Neural cell (in vitro differentiated cells): ENCODE data around the gene CAPN9. TPM values are rescaled to one million over a fixed set of nuclear protein-coding genes. Genes with fewer than 3 reads are reported as not detected.

Source experiments
- H2AFZ ChIP-seq: fragments of 200-600, 300-800 bp; sonication (generic), shearing (Covaris generic); 2 replicates; pipeline ENCODE4 v1.6.0; 2014; ENCODE audit warnings: low read depth, mild to moderate bottlenecking, antibody characterized with exemption, low read length, moderate library complexity
- H3F3A ChIP-seq: fragments of 200-600 bp; shearing (Covaris generic); 2 replicates; pipeline ENCODE4 v1.6.1; 2016; ENCODE audit warnings: mild to moderate bottlenecking, moderate library complexity, mixed read lengths, antibody characterized with exemption, low read length; ENCODE audit not compliant: insufficient read depth, poor library complexity, severe bottlenecking
- H3K27ac ChIP-seq: fragments of 200-600, 300-800 bp; sonication (generic), shearing (Covaris generic); 2 replicates; pipeline ENCODE4 v1.5.1; 2014; ENCODE audit warnings: mild to moderate bottlenecking, low read length, moderate library complexity
- H3K27me3 ChIP-seq: fragments of 300-800, 200-600 bp; sonication (generic), shearing (Covaris generic); 2 replicates; pipeline ENCODE4 v1.6.0; 2014; ENCODE audit warnings: mild to moderate bottlenecking, low read depth, low read length, moderate library complexity; ENCODE audit not compliant: insufficient read depth
- H3K36me3 ChIP-seq: fragments of 300-800, 200-600 bp; sonication (generic), shearing (Covaris generic); 2 replicates; pipeline ENCODE4 v1.5.1; 2014; ENCODE audit warnings: mild to moderate bottlenecking, antibody characterized with exemption, low read length, moderate library complexity; ENCODE audit not compliant: insufficient read depth
- H3K4me2 ChIP-seq: fragments of 300-800, 200-600 bp; sonication (generic), shearing (Covaris generic); 2 replicates; pipeline ENCODE4 v1.6.0; 2014; ENCODE audit warnings: mild to moderate bottlenecking, low read length
- H3K4me3 ChIP-seq: fragments of 300-800, 200-600 bp; sonication (generic), shearing (Covaris generic); 2 replicates; pipeline ENCODE4 v1.5.1; 2014; ENCODE audit warnings: mild to moderate bottlenecking, low read length, moderate library complexity
- H3K79me2 ChIP-seq: fragments of 200-600 bp; shearing (Covaris generic); replicated peaks from 2 replicates; pipeline ENCODE4 v1.6.0; 2014; ENCODE audit warnings: mild to moderate bottlenecking, low read length, moderate library complexity; ENCODE audit not compliant: insufficient read depth
- H3K9ac ChIP-seq: fragments of 300-800, 200-600 bp; sonication (generic), shearing (Covaris generic); 2 replicates; pipeline ENCODE4 v1.6.1; 2016; ENCODE audit warnings: mild to moderate bottlenecking, low read length, mixed read lengths
- H3K9me2 ChIP-seq: fragments of 200-600 bp; shearing (Covaris generic); 2 replicates; pipeline ENCODE4 v1.6.1; 2016; ENCODE audit warnings: mild to moderate bottlenecking, low read length, mixed read lengths; ENCODE audit not compliant: insufficient read depth
- H3K9me3 ChIP-seq: fragments of 200-600, 300-800 bp; sonication (generic), shearing (Covaris generic); 2 replicates; pipeline ENCODE4 v1.6.1; 2016; ENCODE audit warnings: mild to moderate bottlenecking, mixed run types, low read length, moderate library complexity, mixed read lengths
- H4K20me1 ChIP-seq: fragments of 200-600 bp; shearing (Covaris generic); 2 replicates; pipeline ENCODE4 v1.6.1; 2016; ENCODE audit warnings: mild to moderate bottlenecking, mixed run types; ENCODE audit not compliant: insufficient read depth
- CTCF ChIP-seq: fragments of 450-650 bp; IDR thresholded peaks from 2 replicates; pipeline ENCODE4 v1.5.1; 2014; ENCODE audit warnings: antibody characterized with exemption, mild to moderate bottlenecking, moderate library complexity; ENCODE audit not compliant: poor library complexity, severe bottlenecking
- EP300 ChIP-seq: fragments of 450-650 bp; conservative IDR thresholded peaks from 2 replicates; pipeline ENCODE4 v1.6.1; 2014; ENCODE audit warnings: antibody characterized with exemption, mild to moderate bottlenecking, moderate library complexity; ENCODE audit not compliant: poor library complexity, severe bottlenecking
- EZH2 ChIP-seq: fragments of 200-600, 300-800 bp; shearing (Covaris generic), sonication (generic); IDR thresholded peaks from 2 replicates; pipeline ENCODE4 v1.6.1; 2014; ENCODE audit warnings: antibody characterized with exemption, low read length, borderline replicate concordance, mild to moderate bottlenecking; ENCODE audit not compliant: insufficient read depth, poor library complexity, severe bottlenecking
- MXI1 ChIP-seq: fragments of 450-650 bp; conservative IDR thresholded peaks from 2 replicates; pipeline ENCODE4 v1.6.1; 2014; ENCODE audit warnings: antibody characterized with exemption, mild to moderate bottlenecking; ENCODE audit not compliant: poor library complexity, severe bottlenecking
- POLR2AphosphoS5 ChIP-seq: IDR thresholded peaks from 2 replicates; pipeline ENCODE4 v1.6.1; 2012
- RAD21 ChIP-seq: fragments of 450-650 bp; conservative IDR thresholded peaks from 2 replicates; pipeline ENCODE4 v1.6.1; 2014; ENCODE audit warnings: antibody characterized with exemption, mild to moderate bottlenecking, moderate library complexity
- REST ChIP-seq: IDR thresholded peaks from 2 replicates; pipeline ENCODE4 v1.6.1; 2012; ENCODE audit warnings: borderline replicate concordance
- SMC3 ChIP-seq: fragments of 450-650 bp; conservative IDR thresholded peaks from 2 replicates; pipeline ENCODE4 v1.6.1; 2014; ENCODE audit warnings: antibody characterized with exemption, mild to moderate bottlenecking, moderate library complexity; ENCODE audit not compliant: poor library complexity
- TAF1 ChIP-seq: IDR thresholded peaks from 2 replicates; pipeline ENCODE4 v1.6.1; 2012; ENCODE audit warnings: low read depth
- polyA plus RNA-seq: library from polyadenylated mRNA; depleted of rRNA; stranded (reverse); fragments of >200 nt; gene quantifications from 2 replicates; pipeline ENCODE4 v1.2.3, GENCODE V29; 2014

CAPN9 gene
- polyA plus RNA-seq, 1 donor from 2014 or later, result 0.14 TPM

DNA sequence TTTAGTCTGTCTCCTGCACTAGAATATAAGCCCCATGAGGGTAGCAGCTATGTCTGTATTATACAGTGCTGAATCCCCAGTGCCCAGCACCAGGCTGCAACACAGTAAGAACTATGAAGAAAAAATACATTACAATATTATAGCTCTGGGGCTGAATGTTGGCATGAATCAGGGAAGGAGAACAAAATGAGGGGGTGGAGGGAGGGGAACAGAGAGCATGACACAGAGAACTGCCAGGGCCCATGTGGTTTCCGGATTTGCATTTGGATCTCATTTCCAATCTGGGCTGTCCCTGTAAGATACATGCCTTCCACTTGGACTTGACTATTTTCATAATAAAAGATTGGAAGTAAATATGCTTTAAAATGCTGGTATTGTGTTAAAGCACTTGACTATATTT lies 85.3 kb downstream of the CAPN9 start:
- Histone ChIP-seq H3K27ac (no peak overlapping the region), H3K79me2 (no peaks in the 10 kb centered on the region)
- TF ChIP-seq TAF1 (no peak), CTCF (no peak), MXI1 (no peak), POLR2AphosphoS5 (no peak), EP300 (no peak), REST (no peak), SMC3 (no peak), RAD21 (no peak), EZH2 (no peak)

GRCh38 chr1:230833511-230833910 lies 86.3 kb downstream of the CAPN9 start:
- Histone ChIP-seq H3K9me2 (no peaks in the 10 kb centered on the region), H3K9ac (no peak overlapping the region), H3K27ac (no peak overlapping the region), H3K4me2 (no peak overlapping the region), H3K36me3 (no peaks in the 10 kb centered on the region), H2AFZ (no peak overlapping the region), H3K9me3 (no peaks in the 10 kb centered on the region), H3K79me2 (no peaks in the 10 kb centered on the region), H3F3A (no peaks in the 10 kb centered on the region), H3K4me3 (no peak overlapping the region), H3K27me3 (no peaks in the 10 kb centered on the region), H4K20me1 (no peaks in the 10 kb centered on the region)
- TF ChIP-seq SMC3 (no peak), RAD21 (no peak), TAF1 (no peak), POLR2AphosphoS5 (no peak), EP300 (no peak), CTCF (no peak), REST (no peak), EZH2 (no peak), MXI1 (no peak)

More for the DNA sequence above, 85.3 kb downstream of the CAPN9 start:
- Histone ChIP-seq H3F3A (no peaks in the 10 kb centered on the region), H4K20me1 (no peaks in the 10 kb centered on the region), H2AFZ (no peak overlapping the region), H3K9me3 (no peaks in the 10 kb centered on the region), H3K27me3 (no peaks in the 10 kb centered on the region), H3K36me3 (no peaks in the 10 kb centered on the region), H3K4me2 (no peak overlapping the region), H3K9ac (no peak overlapping the region), H3K9me2 (no peaks in the 10 kb centered on the region), H3K4me3 (no peak overlapping the region)
